GM06990 (cell line): ENCODE results near the gene CHN1.

Source experiments
- DNase-seq: peaks from one replicate; pipeline ENCODE4 v3.0.0-alpha.2; 2011; ENCODE audit not compliant: insufficient read length; ENCODE audit errors: extremely low read depth
- H3K27me3 ChIP-seq: replicated peaks from 2 replicates; pipeline ENCODE4 v1.6.0; 2011; ENCODE audit warnings: low read length; ENCODE audit not compliant: control insufficient read depth, insufficient read depth
- H3K36me3 ChIP-seq: 2 replicates; pipeline ENCODE4 v1.5.1; 2011; ENCODE audit warnings: low read length; ENCODE audit not compliant: control insufficient read depth, insufficient read depth
- H3K4me3 ChIP-seq: replicated peaks from 2 replicates; pipeline ENCODE4 v1.5.1; 2011; ENCODE audit warnings: low read depth, mild to moderate bottlenecking, control low read depth, low read length
- TF ChIP-seq, protein P1 (sequence below): IDR thresholded peaks from 2 replicates; pipeline ENCODE4 v1.5.1; 2011; ENCODE audit warnings: low read length, control low read depth, mild to moderate bottlenecking, inconsistent platforms; ENCODE audit not compliant: insufficient read depth, poor library complexity, severe bottlenecking

Gene CHN1

DNA sequence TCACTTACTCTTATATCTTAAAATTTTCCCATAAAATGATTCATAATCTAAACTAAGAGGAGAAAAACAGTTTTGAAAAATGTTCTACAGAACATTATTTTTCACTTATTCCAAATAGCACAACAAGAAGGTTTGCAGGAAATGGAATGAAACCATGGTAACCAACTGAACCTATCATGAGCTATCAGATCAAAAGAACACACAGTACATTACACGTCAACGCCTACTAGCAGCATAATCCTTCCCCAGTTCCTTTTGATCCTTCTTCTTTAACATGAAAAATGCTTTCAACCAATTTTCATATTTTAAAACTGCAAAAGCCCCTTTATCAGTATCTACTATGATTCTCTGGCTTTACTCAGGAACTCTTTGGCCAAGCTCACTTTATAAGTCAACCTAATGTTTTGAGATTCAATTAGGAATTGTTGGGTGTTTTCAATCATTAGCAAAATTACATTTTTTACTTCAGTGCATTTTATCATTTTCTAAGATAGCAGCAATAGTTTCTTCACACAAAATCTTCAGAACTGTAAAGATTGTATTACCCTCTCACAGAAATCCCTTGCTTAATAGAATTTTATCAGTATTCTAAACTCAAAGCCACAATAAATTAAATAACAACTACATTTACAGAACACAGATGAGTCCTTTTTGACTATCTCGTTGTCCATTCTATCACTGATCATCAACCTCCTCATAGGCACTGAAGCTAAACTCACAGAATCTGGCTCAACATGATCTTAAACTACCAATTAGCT is 102.5 kb downstream of the CHN1 start:
- no peak overlapping the region for H3K4me3 ChIP-seq
- TF ChIP-seq, protein P1, sequence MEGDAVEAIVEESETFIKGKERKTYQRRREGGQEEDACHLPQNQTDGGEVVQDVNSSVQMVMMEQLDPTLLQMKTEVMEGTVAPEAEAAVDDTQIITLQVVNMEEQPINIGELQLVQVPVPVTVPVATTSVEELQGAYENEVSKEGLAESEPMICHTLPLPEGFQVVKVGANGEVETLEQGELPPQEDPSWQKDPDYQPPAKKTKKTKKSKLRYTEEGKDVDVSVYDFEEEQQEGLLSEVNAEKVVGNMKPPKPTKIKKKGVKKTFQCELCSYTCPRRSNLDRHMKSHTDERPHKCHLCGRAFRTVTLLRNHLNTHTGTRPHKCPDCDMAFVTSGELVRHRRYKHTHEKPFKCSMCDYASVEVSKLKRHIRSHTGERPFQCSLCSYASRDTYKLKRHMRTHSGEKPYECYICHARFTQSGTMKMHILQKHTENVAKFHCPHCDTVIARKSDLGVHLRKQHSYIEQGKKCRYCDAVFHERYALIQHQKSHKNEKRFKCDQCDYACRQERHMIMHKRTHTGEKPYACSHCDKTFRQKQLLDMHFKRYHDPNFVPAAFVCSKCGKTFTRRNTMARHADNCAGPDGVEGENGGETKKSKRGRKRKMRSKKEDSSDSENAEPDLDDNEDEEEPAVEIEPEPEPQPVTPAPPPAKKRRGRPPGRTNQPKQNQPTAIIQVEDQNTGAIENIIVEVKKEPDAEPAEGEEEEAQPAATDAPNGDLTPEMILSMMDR, result no peak
- DNase-seq, result no peak

GRCh38 chr2:174901075-174901474 is 104.1 kb downstream of the CHN1 start:
- Histone ChIP-seq H3K4me3 (no peak overlapping the region), H3K27me3 (no peaks in the 10 kb centered on the region), H3K36me3 (no peaks in the 10 kb centered on the region)
- TF ChIP-seq, protein P1, result no peak
- no peak for DNase-seq

More for the DNA sequence above, 102.5 kb downstream of the CHN1 start:
- H3K27me3 ChIP-seq, result no peaks in the 10 kb centered on the region
- no peaks in the 10 kb centered on the region for H3K36me3 ChIP-seq

- Histone ChIP-seq H3K27me3 (no peaks in the 10 kb centered on the region), H3K4me3 (no peak overlapping the region), H3K36me3 (no peaks in the 10 kb centered on the region)
- TF ChIP-seq, protein P1, result no peak
- no peak for DNase-seq
Observed at GRCh38 chr2:174897286-174897685, 107.9 kb downstream of the CHN1 start.

DNA sequence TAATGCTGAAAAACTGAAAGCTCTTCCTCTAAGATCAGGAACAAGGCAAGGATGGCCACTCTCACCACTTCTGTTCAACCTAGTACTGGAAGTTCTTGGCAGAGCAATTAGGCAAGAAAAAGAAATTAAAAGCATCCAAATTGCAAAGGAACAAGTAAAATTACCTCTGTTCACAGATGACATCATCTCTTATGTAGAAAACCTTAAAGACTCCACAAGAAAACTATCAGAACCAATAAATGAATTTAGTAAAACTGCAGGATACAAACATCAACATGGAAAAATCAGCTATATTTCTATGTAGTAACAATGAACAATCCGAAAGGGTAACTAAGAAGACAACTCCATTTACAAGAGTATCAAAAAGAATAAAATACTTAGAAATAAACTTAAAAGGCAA is 112.2 kb downstream of the CHN1 start:
- no peaks in the 10 kb centered on the region for H3K27me3 ChIP-seq
- TF ChIP-seq, protein P1, result no peak
- H3K36me3 ChIP-seq, result no peaks in the 10 kb centered on the region
- DNase-seq, result no peak
- no peak overlapping the region for H3K4me3 ChIP-seq

DNA sequence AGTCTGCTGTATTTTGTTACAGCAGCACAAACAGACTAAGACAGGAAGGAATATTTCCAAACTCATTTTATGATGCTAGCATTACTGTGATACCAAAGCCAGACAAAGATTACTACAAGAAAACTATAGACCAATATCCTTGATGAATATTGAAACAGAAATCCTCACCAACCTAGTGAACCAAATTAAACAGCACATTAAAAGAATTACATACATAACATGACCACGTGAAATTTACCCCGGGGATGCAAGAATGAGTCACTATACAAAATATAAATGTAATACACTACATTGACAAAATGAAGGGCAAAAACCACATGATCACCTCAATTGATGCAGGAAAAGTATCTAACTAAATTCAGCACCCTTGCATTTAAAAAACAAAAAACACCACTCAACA is 112.6 kb downstream of the CHN1 start:
- no peak for DNase-seq
- H3K4me3 ChIP-seq, result no peak overlapping the region
- no peaks in the 10 kb centered on the region for H3K36me3 ChIP-seq
- H3K27me3 ChIP-seq, result no peaks in the 10 kb centered on the region
- TF ChIP-seq, protein P1, result no peak

DNA sequence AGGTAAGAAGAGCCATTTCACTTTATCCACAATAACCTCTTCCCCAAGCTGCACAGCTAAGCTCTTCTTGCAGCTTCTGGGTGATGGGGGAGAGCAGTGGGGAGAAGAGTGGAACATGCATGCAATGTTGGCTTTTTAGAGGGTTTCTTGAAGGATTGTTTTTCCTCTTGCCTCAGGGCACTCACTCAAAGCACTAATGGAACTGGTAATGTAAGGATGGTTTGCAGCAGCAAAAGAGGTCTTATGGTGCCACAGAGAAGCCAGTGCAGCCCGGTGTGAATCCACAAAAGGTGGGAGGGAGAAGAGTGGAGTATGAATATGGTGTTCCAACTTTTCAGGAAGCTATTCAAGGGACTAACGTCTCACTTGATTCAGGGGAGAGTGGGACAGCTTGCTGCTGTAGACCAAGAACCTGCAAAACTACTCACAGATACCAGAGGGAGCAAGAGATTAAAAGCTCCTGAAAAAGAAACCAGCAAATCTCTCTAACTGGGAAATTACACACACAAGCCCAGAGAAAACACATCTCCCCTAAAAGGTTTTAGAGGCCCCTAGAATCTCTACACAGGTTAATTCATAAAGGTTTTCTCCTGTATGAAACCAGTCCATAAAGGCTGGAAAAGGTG is 116.4 kb downstream of the CHN1 start:
- no peak overlapping the region for H3K4me3 ChIP-seq
- TF ChIP-seq, protein P1, result no peak
- no peak for DNase-seq
- H3K27me3 ChIP-seq, result no peaks in the 10 kb centered on the region
- H3K36me3 ChIP-seq, result no peaks in the 10 kb centered on the region
